Astrocyte (in vitro differentiated cells and primary cell): ENCODE measurements around the gene TBATA.

ENCODE experiments used
- CTCF ChIP-seq: IDR thresholded peaks from 2 replicates; pipeline ENCODE4 v1.5.1; 2011; ENCODE audit warnings: low read depth, mild to moderate bottlenecking, inconsistent platforms, low read length, moderate library complexity; ENCODE audit not compliant: insufficient read depth
- EZH2 ChIP-seq: IDR thresholded peaks from 2 replicates; pipeline ENCODE4 v1.6.1; 2012; ENCODE audit warnings: mild to moderate bottlenecking, low read length, inconsistent platforms; ENCODE audit not compliant: insufficient read depth

- no peak for TF ChIP-seq CTCF
- TF ChIP-seq EZH2: no peak
These were observed 1.7 kb upstream of the TBATA start for GRCh38 chr10:70786799-70787415.
